GM23248 (cell line): ENCODE data around the gene MAN1C1. TPM values are rescaled to one million over a fixed set of nuclear protein-coding genes. Genes with fewer than 3 reads are reported as not detected.

Experiments
- DNase-seq: peaks from one replicate; pipeline ENCODE4 v3.0.0-alpha.2; 2015
- H2AFZ ChIP-seq: fragments of 200-600 bp; sonication (generic); 2 replicates; pipeline ENCODE4 v1.6.1; 2016; ENCODE audit warnings: antibody characterized with exemption
- H3F3A ChIP-seq: fragments of 200-600 bp; sonication (generic); 2 replicates; pipeline ENCODE4 v1.6.1; 2016; ENCODE audit warnings: mild to moderate bottlenecking, antibody characterized with exemption, mixed run types; ENCODE audit not compliant: insufficient read depth
- H3K27ac ChIP-seq: fragments of 200-600 bp; sonication (generic); 2 replicates; pipeline ENCODE4 v1.5.1; 2016; ENCODE audit warnings: mild to moderate bottlenecking
- H3K27me3 ChIP-seq: fragments of 200-600 bp; sonication (generic); replicated peaks from 2 replicates; pipeline ENCODE4 v1.6.1; 2016; ENCODE audit warnings: mild to moderate bottlenecking; ENCODE audit not compliant: insufficient read depth
- H3K36me3 ChIP-seq: fragments of 200-600 bp; sonication (generic); 2 replicates; pipeline ENCODE4 v1.6.1; 2016; ENCODE audit warnings: low read depth, mild to moderate bottlenecking
- H3K4me1 ChIP-seq: fragments of 200-600 bp; sonication (generic); 2 replicates; pipeline ENCODE4 v1.6.1; 2016; ENCODE audit warnings: mild to moderate bottlenecking; ENCODE audit not compliant: insufficient read depth
- H3K4me2 ChIP-seq: fragments of 200-600 bp; sonication (generic); one replicate; pipeline ENCODE4 v1.6.1; 2016; ENCODE audit warnings: mild to moderate bottlenecking; ENCODE audit not compliant: unreplicated experiment
- H3K4me3 ChIP-seq: fragments of 200-600 bp; sonication (generic); 2 replicates; pipeline ENCODE4 v1.5.1; 2016; ENCODE audit warnings: mild to moderate bottlenecking
- H3K79me2 ChIP-seq: fragments of 200-600 bp; sonication (generic); 2 replicates; pipeline ENCODE4 v1.6.1; 2016; ENCODE audit warnings: mild to moderate bottlenecking; ENCODE audit not compliant: insufficient read depth
- H3K9ac ChIP-seq: fragments of 200-600 bp; sonication (generic); 2 replicates; pipeline ENCODE4 v1.6.1; 2016; ENCODE audit warnings: mild to moderate bottlenecking
- H3K9me2 ChIP-seq: fragments of 200-600 bp; sonication (generic); 2 replicates; pipeline ENCODE4 v1.6.1; 2016; ENCODE audit warnings: mixed run types, mild to moderate bottlenecking, moderate library complexity; ENCODE audit not compliant: insufficient read depth
- H3K9me3 ChIP-seq: fragments of 200-600 bp; sonication (generic); one replicate; pipeline ENCODE4 v1.6.1; 2017; ENCODE audit warnings: low read depth
- H4K20me1 ChIP-seq: fragments of 200-600 bp; sonication (generic); 2 replicates; pipeline ENCODE4 v1.6.0; 2016; ENCODE audit not compliant: insufficient read depth
- EZH2 ChIP-seq: fragments of 200-600 bp; sonication (generic); IDR thresholded peaks from 2 replicates; pipeline ENCODE4 v1.6.1; 2018; ENCODE audit warnings: antibody characterized with exemption, mild to moderate bottlenecking; ENCODE audit not compliant: insufficient read depth, poor library complexity, severe bottlenecking
- EZH2phosphoT487 ChIP-seq: fragments of 200-600 bp; sonication (generic); IDR thresholded peaks from 2 replicates; pipeline ENCODE4 v1.6.1; 2018; ENCODE audit warnings: antibody characterized with exemption, moderate library complexity, mild to moderate bottlenecking, low read depth; ENCODE audit not compliant: insufficient read depth
- WGBS, 2 experiments: methylation state at CpG; one replicate each; pipeline ENCODE4 v1.1.6; 2015 to 2017; ENCODE audit warnings: low lambda C conversion rate in 2 of 2, low coverage in 1 of 2; ENCODE audit errors: missing lambda C conversion rate in 2 of 2; 5-methylcytosine and 5-hydroxymethylcytosine counted together
- in situ Hi-C: fragments of 300-500 bp; cut with MboI; formaldehyde crosslinking; loops from 2 replicates; pipeline ENCODE4 v1.15.0; 2020
- polyA plus RNA-seq: library from polyadenylated mRNA; unstranded; fragments of >200 nt; fragmentation: Nextera tagmentation; extraction: Ambion mirVana; gene quantifications from 2 replicates; pipeline ENCODE4 v1.2.1, GENCODE V29; 2016
- total RNA-seq: library from RNA; depleted of rRNA; stranded (reverse); fragments of >200 nt; shearing (Covaris generic); gene quantifications from 2 replicates; pipeline ENCODE4 v1.2.3, GENCODE V29; 2014

The MAN1C1 gene
- total and polyA plus RNA-seq, 2 experiments from 2014 or later, result 0.29 to 1.1 TPM

GRCh38 chr1:25727088-25727487 is 110.5 kb downstream of the MAN1C1 start:
- 52 to 64% methylated on average over 8 of the region's 8 CpGs for WGBS, 2 experiments
- H3K9me3 ChIP-seq, result no peaks in the 10 kb centered on the region
- peaks cover 3% of the 10 kb centered on the region; the same call in 1 of the 2 replicates for H3K4me1 ChIP-seq
- H3K9ac ChIP-seq, result no peak overlapping the region
- in situ Hi-C loops, result no loop called here
- H3K4me3 ChIP-seq, result no peak overlapping the region
- H3K27me3 ChIP-seq, result no peaks in the 10 kb centered on the region
- no peak overlapping the region for H2AFZ ChIP-seq
- no peaks in the 10 kb centered on the region for H3K79me2 ChIP-seq
- no peak overlapping the region for H3K27ac ChIP-seq
- H3K4me2 ChIP-seq, result no peak overlapping the region
- no peaks in the 10 kb centered on the region for H4K20me1 ChIP-seq
- H3K9me2 ChIP-seq, result no peaks in the 10 kb centered on the region
- H3K36me3 ChIP-seq, result no peaks in the 10 kb centered on the region
- no peaks in the 10 kb centered on the region for H3F3A ChIP-seq
- DNase-seq, result no peak
- no peak for TF ChIP-seq EZH2
- no peak for TF ChIP-seq EZH2phosphoT487

- Histone ChIP-seq H3F3A (no peaks in the 10 kb centered on the region), H4K20me1 (no peaks in the 10 kb centered on the region), H3K9ac (no peak overlapping the region), H3K9me3 (no peaks in the 10 kb centered on the region), H3K4me1 (peaks cover 3% of the 10 kb centered on the region; the same call in 1 of the 2 replicates), H3K27ac (no peak overlapping the region), H3K9me2 (no peaks in the 10 kb centered on the region), H3K79me2 (no peaks in the 10 kb centered on the region), H3K4me3 (no peak overlapping the region), H3K36me3 (no peaks in the 10 kb centered on the region), H3K27me3 (no peaks in the 10 kb centered on the region), H3K4me2 (no peak overlapping the region), H2AFZ (no peak overlapping the region)
- in situ Hi-C loops, result no loop called here
- TF ChIP-seq EZH2 (no peak), EZH2phosphoT487 (no peak)
- 18 to 33% methylated on average over 12 of the region's 12 CpGs for WGBS, 2 experiments
- peak; percentile 40 for DNase-seq
Observed at GRCh38 chr1:25727635-25728286, 111.2 kb downstream of the MAN1C1 start.

GRCh38 chr1:25728301-25728935 is 111.8 kb downstream of the MAN1C1 start:
- Histone ChIP-seq H3K36me3 (no peaks in the 10 kb centered on the region), H3K9me3 (no peaks in the 10 kb centered on the region), H3K27ac (no peak overlapping the region), H3K79me2 (no peaks in the 10 kb centered on the region), H3K4me2 (no peak overlapping the region), H3K4me3 (no peak overlapping the region), H3F3A (no peaks in the 10 kb centered on the region), H4K20me1 (no peaks in the 10 kb centered on the region), H3K27me3 (no peaks in the 10 kb centered on the region), H3K4me1 (peaks cover 3% of the 10 kb centered on the region; the same call in 1 of the 2 replicates), H3K9ac (no peak overlapping the region), H3K9me2 (no peaks in the 10 kb centered on the region), H2AFZ (no peak overlapping the region)
- TF ChIP-seq EZH2 (no peak), EZH2phosphoT487 (no peak)
- WGBS, 2 experiments, result 72 to 77% methylated on average over 11 of the region's 11 CpGs
- no peak for DNase-seq
- in situ Hi-C loops, result no loop called here

- WGBS, 2 experiments, result 89 to 90% methylated on average over 4 of the region's 4 CpGs
- Histone ChIP-seq H3F3A (no peaks in the 10 kb centered on the region), H3K4me3 (no peak overlapping the region), H3K9ac (no peak overlapping the region), H3K36me3 (no peaks in the 10 kb centered on the region), H3K27me3 (no peaks in the 10 kb centered on the region), H4K20me1 (no peaks in the 10 kb centered on the region), H3K4me1 (peaks cover 3% of the 10 kb centered on the region; the same call in 1 of the 2 replicates), H3K79me2 (no peaks in the 10 kb centered on the region), H3K9me3 (no peaks in the 10 kb centered on the region), H3K4me2 (no peak overlapping the region), H2AFZ (no peak overlapping the region), H3K27ac (no peak overlapping the region), H3K9me2 (no peaks in the 10 kb centered on the region)
- DNase-seq, result no peak
- in situ Hi-C loops, result no loop called here
- TF ChIP-seq EZH2, result no peak
- no peak for TF ChIP-seq EZH2phosphoT487
Observed at GRCh38 chr1:25729045-25729444, 112.5 kb downstream of the MAN1C1 start.
